B cell (primary cell): ENCODE results near the gene HTR6. TPM values are rescaled to one million over a fixed set of nuclear protein-coding genes. Genes with fewer than 3 reads are reported as not detected.

ENCODE experiments used
- ATAC-seq: fragments of 200-7000 bp; cut with Tn5 transposase; one replicate; pipeline ENCODE4 v1.10.0; 2021; ENCODE audit warnings: low read depth, mild to moderate bottlenecking, moderate number of reproducible peaks, moderate library complexity
- CTCF ChIA-PET: fragments of 350-600 bp; sonication (Branson Sonifier 250); formaldehyde crosslinking; loops from one replicate; lab custom pipeline; 2021; ENCODE audit warnings: antibody characterized with exemption, inconsistent platforms; lab: Charles Lee
- POLR2A ChIA-PET: fragments of 350-600 bp; sonication (Branson Sonifier 250); formaldehyde crosslinking; loops from one replicate; lab custom pipeline; 2021; ENCODE audit warnings: antibody characterized with exemption; lab: Charles Lee
- DNase-seq: peaks from one replicate; pipeline ENCODE4 v3.0.0; 2013
- H2AFZ ChIP-seq: 2 replicates; pipeline ENCODE4 v1.6.1; 2012; ENCODE audit warnings: mild to moderate bottlenecking, low read depth, low read length; ENCODE audit not compliant: insufficient read depth, poor library complexity, severe bottlenecking
- H3K27ac ChIP-seq, 2 donors: 1 replicate in 1 of 2; 2 replicates in 1 of 2; pipeline ENCODE4 v1.5.1; 2012 to 2013; ENCODE audit warnings: low read length in 2 of 2, mild to moderate bottlenecking in 2 of 2, moderate library complexity in 1 of 2
- H3K27me3 ChIP-seq, 4 experiments: fragments of 200-600 bp in 1 of 4; sonication (generic) in 1 of 4; replicated peaks in 1 of 4; 1 replicate in 2 of 4; 2 replicates in 2 of 4; pipeline versions ENCODE4 v1.6.1 to v1.7.0; 2013 to 2016; ENCODE audit warnings: low read length in 3 of 4, mild to moderate bottlenecking in 2 of 4, mixed read lengths in 1 of 4, moderate library complexity in 1 of 4; ENCODE audit not compliant: insufficient read depth in 4 of 4, control insufficient read depth in 3 of 4; ENCODE audit errors: control extremely low read depth in 1 of 4
- H3K36me3 ChIP-seq, 2 experiments: replicated peaks in 1 of 2; 1 replicate in 1 of 2; 2 replicates in 1 of 2; pipeline versions ENCODE4 v1.6.1 to v1.7.1; 2013; ENCODE audit warnings: low read length in 1 of 2; ENCODE audit not compliant: insufficient read depth in 2 of 2, control insufficient read depth in 1 of 2; ENCODE audit errors: control extremely low read depth in 1 of 2, extremely low read depth in 1 of 2
- H3K4me1 ChIP-seq, 2 donors: fragments of 200-600 bp in 1 of 2; sonication (generic) in 1 of 2; 1 replicate in 1 of 2; 2 replicates in 1 of 2; pipeline versions ENCODE4 v1.5.1 to v1.6.1; 2013 to 2017; ENCODE audit warnings: low read length in 2 of 2; ENCODE audit not compliant: control insufficient read depth in 2 of 2, insufficient read depth in 2 of 2
- H3K4me2 ChIP-seq: replicated peaks from 2 replicates; pipeline ENCODE3; 2012; ENCODE audit warnings: mild to moderate bottlenecking, low read depth, low read length; ENCODE audit not compliant: poor library complexity, severe bottlenecking
- H3K4me3 ChIP-seq, 5 experiments: fragments of 200-600 bp in 1 of 5; sonication (generic) in 1 of 5; 1 replicate in 3 of 5; 2 replicates in 2 of 5; pipeline versions ENCODE4 v1.5.1 to v1.7.0; 2011 to 2016; ENCODE audit warnings: low read length in 4 of 5, mild to moderate bottlenecking in 4 of 5, low read depth in 2 of 5, control low read depth in 1 of 5, moderate library complexity in 1 of 5; ENCODE audit not compliant: insufficient read depth in 1 of 5; ENCODE audit errors: control extremely low read depth in 1 of 5, extremely low read depth in 1 of 5
- H3K79me2 ChIP-seq: fragments of 200-600 bp; sonication (generic); one replicate; pipeline ENCODE4 v1.6.0; 2016; ENCODE audit warnings: low read length; ENCODE audit not compliant: control insufficient read depth, insufficient read depth
- H3K9ac ChIP-seq: fragments of 200-600 bp; sonication (generic); 2 replicates; pipeline ENCODE4 v1.6.1; 2017; ENCODE audit warnings: mild to moderate bottlenecking, low read length, moderate library complexity
- H3K9me3 ChIP-seq, 3 donors: one replicate each; pipeline versions ENCODE4 v1.6.1 to v1.7.1; 2013; ENCODE audit warnings: low read length in 2 of 3; ENCODE audit not compliant: control insufficient read depth in 2 of 3, insufficient read depth in 1 of 3; ENCODE audit errors: control extremely low read depth in 1 of 3
- H4K20me1 ChIP-seq: 2 replicates; pipeline ENCODE4 v1.6.0; 2012; ENCODE audit warnings: mild to moderate bottlenecking, low read length; ENCODE audit not compliant: insufficient read depth, control insufficient read depth, poor library complexity, severe bottlenecking
- H3K27ac Mint-ChIP-seq: one replicate; pipeline ENCODE4 v1.8.0; 2021; ENCODE audit warnings: mixed read lengths
- H3K27me3 Mint-ChIP-seq: one replicate; pipeline ENCODE4 v1.8.0; 2021; ENCODE audit warnings: mixed read lengths
- H3K4me1 Mint-ChIP-seq: one replicate; pipeline ENCODE4 v1.8.0; 2021; ENCODE audit warnings: mixed read lengths
- H3K4me3 Mint-ChIP-seq: one replicate; pipeline ENCODE4 v1.8.0; 2021; ENCODE audit warnings: mixed read lengths
- H3K9me3 Mint-ChIP-seq: one replicate; pipeline ENCODE4 v1.8.0; 2022; ENCODE audit warnings: mixed read lengths; ENCODE audit not compliant: insufficient read depth
- EZH2 ChIP-seq: IDR thresholded peaks from 2 replicates; pipeline ENCODE4 v1.6.1; 2012; ENCODE audit warnings: borderline replicate concordance, low read depth, mild to moderate bottlenecking, moderate library complexity, low read length; ENCODE audit not compliant: insufficient read depth, poor library complexity, severe bottlenecking
- WGBS: methylation state at CpG from one replicate; pipeline ENCODE4 v1.1.5; 2013; ENCODE audit warnings: missing lambda C conversion rate; ENCODE audit not compliant: insufficient coverage; 5-methylcytosine and 5-hydroxymethylcytosine counted together
- intact Hi-C: fragments of 100-400 bp; cut with micrococcal nuclease; formaldehyde crosslinking; loops from one replicate; pipeline ENCODE4 v1.10.0; 2022
- polyA plus RNA-seq: library from polyadenylated mRNA; depleted of rRNA; stranded (reverse); fragments of >200 nt; gene quantifications from 2 replicates; pipeline ENCODE4 v1.2.3, GENCODE V29; 2012
- total RNA-seq, 2 donors: library from RNA; stranded (reverse); fragments of 120-200 nt in 1 of 2; gene quantifications; 1 replicate in 1 of 2; 2 replicates in 1 of 2; pipeline versions ENCODE4 v1.2.3 to v1.2.4, GENCODE V29; 2013 to 2022
- TF ChIP-seq, protein P1 (sequence below): fragments of 200-600 bp; IDR thresholded peaks from one replicate; pipeline ENCODE4 v1.8.0; 2022; ENCODE audit warnings: antibody characterized with exemption, mild to moderate bottlenecking

The HTR6 gene
- total and polyA plus RNA-seq, 2 donors (not counting 1 experiment from before 2014, with no cell fraction given) = not detected

DNA sequence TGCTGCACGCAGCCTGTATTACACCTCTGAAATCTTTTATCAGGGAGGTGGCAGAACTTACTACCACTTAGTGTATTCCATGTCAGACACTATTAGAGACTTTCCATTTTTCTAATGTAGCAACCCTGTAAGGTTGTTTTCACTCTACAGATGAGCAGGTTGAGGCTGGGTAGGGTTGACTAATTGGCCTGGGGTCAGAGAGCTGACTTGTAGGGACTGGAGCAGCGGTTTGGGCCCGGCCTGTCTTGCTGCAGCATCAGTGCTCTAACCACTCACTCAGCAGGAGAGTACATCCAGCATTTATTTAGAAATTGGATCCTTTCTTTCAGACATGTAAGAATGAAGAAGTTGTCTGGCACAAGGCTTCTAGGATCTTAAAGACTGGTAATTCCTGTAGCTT, 46.2 kb upstream of the HTR6 start:
- ATAC-seq = no peak
- ChIA-PET POLR2A (no interaction called here), CTCF (interaction anchor here (1.0 kb wide), 1 partner anchor 44 kb away, joined by 4 read pairs; no protein-coding TSS in a partner anchor)
- H3K4me3 ChIP-seq = no peak overlapping the region
- TF ChIP-seq EZH2 = no peak
- TF ChIP-seq, protein P1, sequence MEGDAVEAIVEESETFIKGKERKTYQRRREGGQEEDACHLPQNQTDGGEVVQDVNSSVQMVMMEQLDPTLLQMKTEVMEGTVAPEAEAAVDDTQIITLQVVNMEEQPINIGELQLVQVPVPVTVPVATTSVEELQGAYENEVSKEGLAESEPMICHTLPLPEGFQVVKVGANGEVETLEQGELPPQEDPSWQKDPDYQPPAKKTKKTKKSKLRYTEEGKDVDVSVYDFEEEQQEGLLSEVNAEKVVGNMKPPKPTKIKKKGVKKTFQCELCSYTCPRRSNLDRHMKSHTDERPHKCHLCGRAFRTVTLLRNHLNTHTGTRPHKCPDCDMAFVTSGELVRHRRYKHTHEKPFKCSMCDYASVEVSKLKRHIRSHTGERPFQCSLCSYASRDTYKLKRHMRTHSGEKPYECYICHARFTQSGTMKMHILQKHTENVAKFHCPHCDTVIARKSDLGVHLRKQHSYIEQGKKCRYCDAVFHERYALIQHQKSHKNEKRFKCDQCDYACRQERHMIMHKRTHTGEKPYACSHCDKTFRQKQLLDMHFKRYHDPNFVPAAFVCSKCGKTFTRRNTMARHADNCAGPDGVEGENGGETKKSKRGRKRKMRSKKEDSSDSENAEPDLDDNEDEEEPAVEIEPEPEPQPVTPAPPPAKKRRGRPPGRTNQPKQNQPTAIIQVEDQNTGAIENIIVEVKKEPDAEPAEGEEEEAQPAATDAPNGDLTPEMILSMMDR = no peak
- no peak overlapping the region for H2AFZ ChIP-seq
- H4K20me1 ChIP-seq = peaks cover 34% of the 10 kb centered on the region
- H3K27ac Mint-ChIP-seq = no peak overlapping the region
- H3K27me3 ChIP-seq = no peaks in the 10 kb centered on the region
- H3K9me3 Mint-ChIP-seq = no peaks in the 10 kb centered on the region
- no peak overlapping the region for H3K27ac ChIP-seq
- 100% methylated on average over 1 of the region's 3 CpGs for WGBS
- peaks cover 43% of the 10 kb centered on the region for H3K79me2 ChIP-seq
- H3K4me1 Mint-ChIP-seq = peaks cover 2% of the 10 kb centered on the region
- no peaks in the 10 kb centered on the region for H3K27me3 Mint-ChIP-seq
- H3K4me3 Mint-ChIP-seq = no peak overlapping the region
- no peaks in the 10 kb centered on the region for H3K4me1 ChIP-seq
- H3K9ac ChIP-seq = no peak overlapping the region
- no peak overlapping the region for H3K4me2 ChIP-seq
- H3K9me3 ChIP-seq = no peaks in the 10 kb centered on the region
- no peak for DNase-seq
- intact Hi-C loops = no loop called here
- H3K36me3 ChIP-seq = peaks cover 16 to 29% of the 10 kb centered on the region in 2 experiments

DNA sequence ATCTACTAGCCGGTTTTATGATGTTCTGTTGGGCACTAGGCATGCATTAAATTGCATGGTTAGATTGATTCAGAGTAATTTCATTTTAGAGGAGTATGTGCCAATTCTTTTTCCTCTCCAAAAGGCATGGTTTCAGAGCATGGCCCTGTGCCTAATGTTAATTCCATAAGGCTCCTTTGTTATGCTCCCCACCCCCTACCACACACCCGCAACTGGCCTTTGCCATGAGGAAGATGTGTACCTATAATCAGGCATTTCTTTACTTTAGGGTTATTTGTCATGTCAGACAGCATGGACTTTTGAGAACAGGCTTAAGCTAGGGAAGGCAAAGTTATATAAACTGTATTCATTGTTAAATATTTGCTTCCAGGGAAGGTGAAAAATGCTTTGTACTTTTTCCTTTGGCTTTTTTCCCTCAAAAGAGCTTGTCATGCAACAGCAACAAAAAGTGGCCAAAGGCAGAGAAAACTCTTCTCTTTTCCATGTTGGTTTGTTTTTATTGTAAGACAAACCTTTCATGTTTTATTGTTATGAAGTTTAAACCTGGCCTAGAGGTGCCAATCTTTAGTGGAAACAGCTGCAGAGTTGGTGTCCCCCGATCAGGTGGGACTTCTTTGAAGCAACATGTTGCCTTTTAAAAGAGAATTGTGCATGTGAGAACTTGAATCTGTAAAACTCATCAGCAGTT, 44.8 kb upstream of the HTR6 start:
- CTCF ChIA-PET = no interaction called here
- H3K27ac Mint-ChIP-seq = no peak overlapping the region
- no peak overlapping the region for H3K4me2 ChIP-seq

More for the DNA sequence above, 44.8 kb upstream of the HTR6 start:
- ATAC-seq (no peak), DNase-seq (no peak)
- Mint-ChIP-seq H3K4me3 (no peak overlapping the region), H3K9me3 (no peaks in the 10 kb centered on the region), H3K4me1 (peaks cover 2% of the 10 kb centered on the region), H3K27me3 (no peaks in the 10 kb centered on the region)
- Histone ChIP-seq H2AFZ (no peak overlapping the region), H3K4me1 (no peaks in the 10 kb centered on the region), H4K20me1 (peaks cover 34% of the 10 kb centered on the region), H3K9ac (no peak overlapping the region), H3K79me2 (peaks cover 40% of the 10 kb centered on the region), H3K9me3 (no peaks in the 10 kb centered on the region), H3K4me3 (no peak overlapping the region), H3K36me3 (peaks cover 14 to 39% of the 10 kb centered on the region in 2 experiments), H3K27me3 (no peaks in the 10 kb centered on the region), H3K27ac (no peak overlapping the region)
- no peak for TF ChIP-seq EZH2
- TF ChIP-seq, protein P1 = no peak
- intact Hi-C loops = no loop called here
- WGBS = no CpG with 5 or more reads among the region's 3 CpGs
- POLR2A ChIA-PET = no interaction called here
